Stomach (tissue), 9 donors: Measurements from ENCODE around the gene ATP2B1. TPM values are rescaled to one million over a fixed set of nuclear protein-coding genes. Genes with fewer than 3 reads are reported as not detected.

Experiments used
- DNase-seq, 2 donors: peaks; one replicate each; pipeline versions ENCODE4 v3.0.0 to v3.0.0-alpha.2; 2013 to 2019
- H3K27ac ChIP-seq, 5 donors: fragments of 200-600 bp in 4 of 5; sonication (generic) in 4 of 5; one replicate each; pipeline ENCODE4 v1.5.1; 2013 to 2019; ENCODE audit warnings: mild to moderate bottlenecking in 1 of 5, moderate library complexity in 1 of 5
- H3K27me3 ChIP-seq, 3 donors: fragments of 200-600 bp; sonication (generic); one replicate each; pipeline ENCODE4 v1.5.1; 2017 to 2019; ENCODE audit warnings: mixed run types in 1 of 3
- H3K36me3 ChIP-seq, 4 donors: fragments of 200-600 bp; sonication (generic); 1 replicate in 3 of 4; 2 replicates in 1 of 4; pipeline ENCODE4 v1.5.1; 2016 to 2019
- H3K4me1 ChIP-seq, 4 donors: fragments of 200-600 bp; sonication (generic); one replicate each; pipeline ENCODE4 v1.5.1; 2016 to 2019
- H3K4me3 ChIP-seq, 4 donors: fragments of 200-600 bp; sonication (generic) in 3 of 4; one replicate each; pipeline ENCODE4 v1.5.1; 2016 to 2019; ENCODE audit warnings: mild to moderate bottlenecking in 1 of 4
- H3K9me3 ChIP-seq, 4 donors: fragments of 200-600 bp; sonication (generic); one replicate each; pipeline ENCODE4 v1.5.1; 2016 to 2019
- EP300 ChIP-seq: sonication (generic); formaldehyde crosslinking; IDR thresholded peaks from one replicate; pipeline ENCODE4 v1.6.1; 2017; ENCODE audit warnings: antibody characterized with exemption
- POLR2A ChIP-seq, 4 donors: fragments of 450-650 bp; IDR thresholded peaks; one replicate each; pipeline ENCODE4 v1.6.1; 2016; ENCODE audit warnings: antibody characterized with exemption in 4 of 4, control low read depth in 2 of 4, mild to moderate bottlenecking in 1 of 4, moderate library complexity in 1 of 4
- POLR2AphosphoS5 ChIP-seq, 3 donors: sonication (generic); formaldehyde crosslinking; IDR thresholded peaks; one replicate each; pipeline ENCODE4 v1.6.1; 2016; ENCODE audit warnings: antibody characterized with exemption in 3 of 3
- WGBS, 5 donors: extraction: QIAGEN DNeasy Blood & Tissue Kit in 3 of 5; methylation state at CpG; one replicate each; pipeline versions ENCODE4 v1.1.5 to v1.1.7; 2013 to 2018; 5-methylcytosine and 5-hydroxymethylcytosine counted together
- intact Hi-C: fragments of 100-400 bp; cut with DNase I; formaldehyde crosslinking; loops from one replicate; pipeline ENCODE4 v1.15.1; 2023; ENCODE audit warnings: low total_unique reads
- polyA plus RNA-seq, 3 donors: library from polyadenylated mRNA; stranded (reverse); fragments of 200-250 nt; gene quantifications; one replicate each; pipeline ENCODE4 v1.2.3, GENCODE V29; 2013
- total RNA-seq, 5 donors: library from RNA; depleted of rRNA; stranded (reverse); fragments of >200 nt; gene quantifications; one replicate each; pipeline versions ENCODE4 v1.1.0 to v1.2.3, GENCODE V29; 2014 to 2016
- TF ChIP-seq, protein P1 (sequence below), 7 experiments: fragments of 450-650 bp in 4 of 7; fragments of 200-600 bp in 3 of 7; sonication (generic) in 3 of 7; IDR thresholded peaks; one replicate each; pipeline ENCODE4 v1.5.1; 2016 to 2019; ENCODE audit warnings: antibody characterized with exemption in 7 of 7, control low read depth in 2 of 7, mild to moderate bottlenecking in 1 of 7
- donor health status: healthy with polysubstance abuse.
- donor health status: Bipolar disorder and iron deficiency.
- donor health status: healthy.

The ATP2B1 gene
- total and polyA plus RNA-seq, 8 donors = 3.5 to 84.1 (median 18.6) TPM

DNA sequence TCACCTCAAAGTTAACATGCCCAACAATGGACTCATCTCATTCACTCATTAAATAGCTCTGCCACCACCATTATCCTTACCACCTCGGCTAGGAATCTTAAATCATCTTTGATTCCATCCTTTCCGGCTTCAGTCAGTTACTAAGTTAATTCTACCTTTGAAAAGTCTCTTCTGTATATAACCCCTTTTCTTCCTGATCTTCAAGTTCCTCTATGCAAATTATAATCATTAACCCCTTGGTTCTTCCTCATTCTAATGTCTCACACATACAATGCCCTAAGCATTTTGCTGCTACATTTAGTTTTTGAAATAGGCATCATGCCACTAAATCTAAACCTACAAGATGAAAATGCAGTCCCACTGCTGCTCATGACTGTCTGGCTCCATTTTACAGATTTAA lies 51.6 kb downstream of the ATP2B1 start:
- Histone ChIP-seq H3K9me3 (no peaks in the 10 kb centered on the region), H3K27ac (no peak overlapping the region), H3K27me3 (no peaks in the 10 kb centered on the region), H3K36me3 (peaks cover 0 to 3% (median 0%) of the 10 kb centered on the region in 4 donors), H3K4me3 (no peak overlapping the region), H3K4me1 (peaks cover 8 to 15% (median 12%) of the 10 kb centered on the region in 4 donors)
- intact Hi-C loops = no loop called here
- DNase-seq = no peak
- TF ChIP-seq POLR2A (IDR thresholded peaks at IDR 0.05) (no peak), EP300 (no peak)
- WGBS, 5 donors = 88 to 95% (median 92%) methylated on average over 2 of the region's 2 CpGs

DNA sequence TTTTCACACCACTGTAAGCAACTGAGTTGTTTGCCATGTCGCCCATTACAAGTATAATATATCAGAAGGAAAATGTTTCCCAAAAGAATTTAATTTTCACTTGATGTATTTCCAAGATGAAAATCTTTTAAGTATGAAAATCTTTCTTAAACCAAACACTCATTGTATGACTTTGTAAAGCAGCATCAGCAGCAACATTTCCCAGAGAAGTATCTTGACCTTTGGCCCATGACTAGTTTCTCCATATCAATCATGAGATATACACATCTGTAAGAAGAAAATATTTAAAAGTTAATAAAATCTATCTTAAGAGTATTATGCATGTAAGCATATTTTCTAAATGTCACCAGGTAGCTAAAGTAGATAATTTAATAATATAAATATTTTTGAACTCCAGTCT lies 52.8 kb downstream of the ATP2B1 start:
- Histone ChIP-seq H3K9me3 (no peaks in the 10 kb centered on the region), H3K27ac (no peak overlapping the region), H3K27me3 (no peaks in the 10 kb centered on the region), H3K4me3 (no peak overlapping the region), H3K4me1 (peaks cover 8 to 10% (median 9%) of the 10 kb centered on the region in 4 donors), H3K36me3 (peaks cover 0 to 3% (median 0%) of the 10 kb centered on the region in 4 donors)
- 74 to 95% (median 81%) methylated on average over 1 of the region's 1 CpG for WGBS, 5 donors
- DNase-seq = peak in 1 of 2 donors; percentile 28
- TF ChIP-seq, protein P1, sequence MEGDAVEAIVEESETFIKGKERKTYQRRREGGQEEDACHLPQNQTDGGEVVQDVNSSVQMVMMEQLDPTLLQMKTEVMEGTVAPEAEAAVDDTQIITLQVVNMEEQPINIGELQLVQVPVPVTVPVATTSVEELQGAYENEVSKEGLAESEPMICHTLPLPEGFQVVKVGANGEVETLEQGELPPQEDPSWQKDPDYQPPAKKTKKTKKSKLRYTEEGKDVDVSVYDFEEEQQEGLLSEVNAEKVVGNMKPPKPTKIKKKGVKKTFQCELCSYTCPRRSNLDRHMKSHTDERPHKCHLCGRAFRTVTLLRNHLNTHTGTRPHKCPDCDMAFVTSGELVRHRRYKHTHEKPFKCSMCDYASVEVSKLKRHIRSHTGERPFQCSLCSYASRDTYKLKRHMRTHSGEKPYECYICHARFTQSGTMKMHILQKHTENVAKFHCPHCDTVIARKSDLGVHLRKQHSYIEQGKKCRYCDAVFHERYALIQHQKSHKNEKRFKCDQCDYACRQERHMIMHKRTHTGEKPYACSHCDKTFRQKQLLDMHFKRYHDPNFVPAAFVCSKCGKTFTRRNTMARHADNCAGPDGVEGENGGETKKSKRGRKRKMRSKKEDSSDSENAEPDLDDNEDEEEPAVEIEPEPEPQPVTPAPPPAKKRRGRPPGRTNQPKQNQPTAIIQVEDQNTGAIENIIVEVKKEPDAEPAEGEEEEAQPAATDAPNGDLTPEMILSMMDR (IDR thresholded peaks at IDR 0.05) = no peak
- TF ChIP-seq EP300 (no peak), POLR2AphosphoS5 (IDR thresholded peaks at IDR 0.05) (no peak), POLR2A (IDR thresholded peaks at IDR 0.05) (no peak)
- intact Hi-C loops = no loop called here

DNA sequence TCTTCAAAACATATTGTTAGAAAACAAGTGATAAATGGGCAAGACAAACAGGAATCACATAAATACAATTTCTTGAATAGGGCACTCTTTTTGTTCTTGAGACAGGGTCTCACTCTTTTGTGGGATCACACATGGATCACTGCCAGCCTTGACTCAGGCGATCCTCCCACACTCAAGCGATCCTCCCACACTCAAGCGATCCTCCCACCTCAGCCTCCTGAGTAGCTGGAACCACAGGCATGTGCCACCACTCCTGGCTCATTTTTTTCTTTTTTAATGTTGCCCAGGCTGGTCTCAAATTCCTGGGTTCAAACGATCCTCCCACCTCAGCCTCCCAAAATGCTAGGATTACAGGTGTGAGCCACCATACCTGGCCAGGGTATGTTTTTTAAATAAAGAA lies 57.4 kb downstream of the ATP2B1 start:
- DNase-seq = no peak
- intact Hi-C loops = no loop called here
- Histone ChIP-seq H3K4me3 (no peak overlapping the region), H3K36me3 (peaks cover 0 to 8% (median 0%) of the 10 kb centered on the region in 4 donors), H3K9me3 (no peaks in the 10 kb centered on the region), H3K4me1 (peaks cover 0 to 8% (median 7%) of the 10 kb centered on the region in 4 donors), H3K27me3 (no peaks in the 10 kb centered on the region), H3K27ac (no peak overlapping the region)
- TF ChIP-seq POLR2AphosphoS5 (IDR thresholded peaks at IDR 0.05) (no peak), POLR2A (IDR thresholded peaks at IDR 0.05) (no peak), EP300 (no peak)
- TF ChIP-seq, protein P1 (IDR thresholded peaks at IDR 0.05) = no peak
- WGBS, 5 donors = 97 to 98% (median 97%) methylated on average over 4 of the region's 4 CpGs

DNA sequence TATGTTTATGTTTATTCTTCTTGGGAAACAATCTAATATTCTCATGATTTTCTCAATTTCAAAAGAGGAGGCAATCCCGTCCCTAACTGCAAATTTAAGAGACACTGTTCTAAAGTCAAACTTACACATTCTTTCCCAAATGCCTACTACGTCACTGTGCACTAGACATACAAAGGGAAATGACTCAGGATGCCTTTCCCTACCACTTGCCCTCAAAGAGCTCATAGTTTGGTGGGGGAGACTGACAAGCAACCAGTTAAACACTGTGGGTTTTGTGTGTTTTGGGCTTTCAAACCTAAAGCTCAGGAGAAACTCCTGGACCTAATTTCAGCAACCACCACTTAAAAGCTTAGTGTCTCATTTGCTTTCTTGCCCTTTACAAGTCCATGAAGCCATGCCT lies 58.4 kb downstream of the ATP2B1 start:
- H3K27me3 ChIP-seq = no peaks in the 10 kb centered on the region
- WGBS, 5 donors = 92 to 98% (median 97%) methylated on average over 2 of the region's 2 CpGs
- H3K9me3 ChIP-seq = no peaks in the 10 kb centered on the region
- no peak for DNase-seq
- no peak overlapping the region for H3K27ac ChIP-seq
- H3K4me3 ChIP-seq = no peak overlapping the region
- peaks cover 0 to 9% (median 3%) of the 10 kb centered on the region in 4 donors for H3K4me1 ChIP-seq
- intact Hi-C loops = no loop called here
- H3K36me3 ChIP-seq = peaks cover 0 to 5% (median 0%) of the 10 kb centered on the region in 4 donors
- TF ChIP-seq EP300 = no peak
- TF ChIP-seq, protein P1 (IDR thresholded peaks at IDR 0.05) = no peak
- no peak for TF ChIP-seq POLR2A (IDR thresholded peaks at IDR 0.05)
- no peak for TF ChIP-seq POLR2AphosphoS5 (IDR thresholded peaks at IDR 0.05)

DNA sequence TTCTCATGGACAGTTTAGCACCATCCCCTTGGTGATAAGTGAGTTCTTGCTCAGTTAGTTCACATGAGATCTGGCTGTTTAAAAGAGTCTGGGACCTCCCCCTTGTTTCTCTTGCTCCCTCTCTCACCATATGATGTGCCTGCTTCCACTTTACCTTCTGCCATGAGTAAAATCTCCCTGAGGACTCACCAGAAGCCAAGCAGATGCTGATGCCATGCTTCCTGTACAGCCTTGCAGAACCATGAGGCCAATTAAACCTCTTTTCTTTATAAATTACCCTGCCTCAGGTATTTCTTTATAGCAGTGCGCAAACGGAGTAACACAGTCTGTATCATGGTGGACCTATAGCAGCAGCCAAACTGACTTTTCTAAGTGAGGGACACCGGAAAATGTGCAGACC lies 58.8 kb downstream of the ATP2B1 start:
- WGBS, 5 donors = 96 to 98% (median 97%) methylated on average over 3 of the region's 3 CpGs
- no peaks in the 10 kb centered on the region for H3K27me3 ChIP-seq
- peaks cover 0 to 5% (median 0%) of the 10 kb centered on the region in 4 donors for H3K36me3 ChIP-seq
- DNase-seq = no peak
- TF ChIP-seq POLR2A (IDR thresholded peaks at IDR 0.05) (no peak), POLR2AphosphoS5 (IDR thresholded peaks at IDR 0.05) (no peak), EP300 (no peak)
- TF ChIP-seq, protein P1 (IDR thresholded peaks at IDR 0.05) = no peak
- no peak overlapping the region for H3K4me3 ChIP-seq
- H3K27ac ChIP-seq = no peak overlapping the region
- H3K4me1 ChIP-seq = peaks cover 0 to 9% (median 3%) of the 10 kb centered on the region in 4 donors
- no peaks in the 10 kb centered on the region for H3K9me3 ChIP-seq
- intact Hi-C loops = no loop called here
